GM10248 (cell line): ENCODE measurements around the gene RNF212B.
A peak's percentile ranks its signal among the peaks of the same experiment; 100 is the strongest.

ENCODE experiments used
- CTCF ChIA-PET: fragments of 300-600 bp; sonication (Branson Sonifier 250); formaldehyde crosslinking; extraction: SDS; loops from one replicate; lab custom pipeline; 2021; ENCODE audit warnings: antibody characterized with exemption; lab: Yijun Ruan, JAX
- POLR2A ChIA-PET: fragments of 350-650 bp; sonication (Branson Sonifier 250); formaldehyde crosslinking; extraction: SDS; loops from one replicate; lab custom pipeline; 2020; ENCODE audit warnings: antibody characterized with exemption; lab: Yijun Ruan, JAX
- DNase-seq: peaks from one replicate; pipeline ENCODE4 v3.0.0; 2012; ENCODE audit errors: extremely low spot score
- TF ChIP-seq, protein P1 (sequence below): IDR thresholded peaks from 2 replicates; pipeline ENCODE4 v1.5.1; 2012; ENCODE audit warnings: mild to moderate bottlenecking, low read depth; ENCODE audit errors: extremely low read depth, missing control alignments, control extremely low read depth

Gene RNF212B

DNA sequence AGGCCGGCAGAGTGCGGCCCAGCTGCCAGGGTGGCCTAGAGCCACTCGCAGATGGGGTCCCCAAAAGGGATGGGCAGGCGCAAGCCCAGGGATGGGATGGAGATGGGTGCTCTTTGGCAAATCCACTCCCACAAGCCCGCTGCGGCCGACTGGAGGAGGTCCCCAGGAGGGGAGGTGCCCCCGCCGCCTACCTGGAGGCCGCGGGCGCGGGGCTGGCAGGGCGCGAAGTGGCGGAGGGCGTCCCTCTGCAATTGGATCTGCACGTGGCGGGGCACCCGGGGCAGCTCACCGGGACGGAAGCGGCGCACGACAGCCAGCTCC is 64.2 kb downstream of the RNF212B start:
- DNase-seq: no peak
- POLR2A ChIA-PET: interaction anchor here (0.6 to 3.1 kb wide), 6 partner anchors 16 to 181 kb away, joined by 3 to 26 read pairs (median 4); partner anchors contain the start of genes HOMEZ and PABPN1
- TF ChIP-seq, protein P1, sequence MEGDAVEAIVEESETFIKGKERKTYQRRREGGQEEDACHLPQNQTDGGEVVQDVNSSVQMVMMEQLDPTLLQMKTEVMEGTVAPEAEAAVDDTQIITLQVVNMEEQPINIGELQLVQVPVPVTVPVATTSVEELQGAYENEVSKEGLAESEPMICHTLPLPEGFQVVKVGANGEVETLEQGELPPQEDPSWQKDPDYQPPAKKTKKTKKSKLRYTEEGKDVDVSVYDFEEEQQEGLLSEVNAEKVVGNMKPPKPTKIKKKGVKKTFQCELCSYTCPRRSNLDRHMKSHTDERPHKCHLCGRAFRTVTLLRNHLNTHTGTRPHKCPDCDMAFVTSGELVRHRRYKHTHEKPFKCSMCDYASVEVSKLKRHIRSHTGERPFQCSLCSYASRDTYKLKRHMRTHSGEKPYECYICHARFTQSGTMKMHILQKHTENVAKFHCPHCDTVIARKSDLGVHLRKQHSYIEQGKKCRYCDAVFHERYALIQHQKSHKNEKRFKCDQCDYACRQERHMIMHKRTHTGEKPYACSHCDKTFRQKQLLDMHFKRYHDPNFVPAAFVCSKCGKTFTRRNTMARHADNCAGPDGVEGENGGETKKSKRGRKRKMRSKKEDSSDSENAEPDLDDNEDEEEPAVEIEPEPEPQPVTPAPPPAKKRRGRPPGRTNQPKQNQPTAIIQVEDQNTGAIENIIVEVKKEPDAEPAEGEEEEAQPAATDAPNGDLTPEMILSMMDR: no peak
- CTCF ChIA-PET: interaction anchor here (1.1 to 16.2 kb wide), 19 partner anchors 9 to 240 kb away, joined by 3 to 136 read pairs (median 7); partner anchors contain the start of genes CEBPE, HOMEZ and PABPN1

DNA sequence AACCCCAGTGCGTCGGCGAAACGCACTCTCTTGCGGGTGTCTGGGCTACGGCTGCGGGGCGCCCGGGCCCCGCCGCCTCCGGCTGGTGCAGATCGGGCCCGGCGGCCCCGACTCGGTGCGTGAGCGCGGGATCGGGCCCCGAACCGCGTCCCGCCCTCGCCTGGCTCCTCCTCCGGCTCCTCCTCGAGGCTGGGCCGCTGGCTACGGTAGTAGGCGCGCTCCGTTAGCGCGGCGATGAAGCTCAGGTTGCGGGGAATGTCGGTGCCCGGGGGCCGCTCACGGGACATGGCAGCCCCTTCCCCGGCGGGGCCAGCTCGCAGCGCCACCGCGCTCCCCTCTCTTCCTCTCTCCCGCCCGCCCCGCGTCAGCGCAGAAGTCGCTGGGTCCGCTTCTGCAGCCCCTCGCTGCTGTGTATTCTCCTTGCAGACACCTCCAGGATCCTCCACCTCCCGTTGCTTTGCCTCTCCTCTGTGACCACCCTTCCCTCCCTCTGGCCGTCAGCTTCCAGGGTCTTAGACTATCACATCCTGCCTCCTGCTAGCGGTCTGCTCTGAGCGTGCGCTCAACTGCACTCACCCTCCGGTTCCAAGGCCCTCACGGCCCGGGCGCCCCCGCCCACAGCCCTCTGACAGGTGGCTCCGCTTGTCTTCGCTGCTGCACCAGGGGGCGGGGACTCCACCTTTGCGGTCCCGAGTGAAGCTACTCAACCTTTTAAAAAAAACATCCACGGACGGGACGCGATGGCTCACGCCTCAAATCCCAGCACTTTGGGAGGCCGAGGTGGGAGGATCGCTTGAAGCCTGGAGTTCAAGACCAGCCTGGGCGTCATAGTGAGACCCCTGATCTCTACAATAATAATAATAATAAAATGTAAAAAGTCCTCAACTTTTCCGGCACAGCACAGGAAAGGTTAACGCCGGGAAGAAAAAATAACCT is 64.8 kb downstream of the RNF212B start, which contains the start of gene PPP1R3E:
Gene PPP1R3E, minus strand, starts transcription at position 570 of the 936 bp plus-strand sequence. Its CDS starts 283 bp downstream, at position 287.
- peak; percentile 76 for DNase-seq
- TF ChIP-seq, protein P1: no peak
- ChIA-PET CTCF (interaction anchor here (1.2 to 16.2 kb wide), 18 partner anchors 8 to 234 kb away, joined by 3 to 136 read pairs (median 7); partner anchors contain the start of genes CEBPE, HOMEZ and PABPN1), POLR2A (interaction anchor here (0.6 to 3.1 kb wide), 5 partner anchors 16 to 182 kb away, joined by 3 to 26 read pairs (median 3); partner anchors contain the start of genes HOMEZ and PABPN1)

DNA sequence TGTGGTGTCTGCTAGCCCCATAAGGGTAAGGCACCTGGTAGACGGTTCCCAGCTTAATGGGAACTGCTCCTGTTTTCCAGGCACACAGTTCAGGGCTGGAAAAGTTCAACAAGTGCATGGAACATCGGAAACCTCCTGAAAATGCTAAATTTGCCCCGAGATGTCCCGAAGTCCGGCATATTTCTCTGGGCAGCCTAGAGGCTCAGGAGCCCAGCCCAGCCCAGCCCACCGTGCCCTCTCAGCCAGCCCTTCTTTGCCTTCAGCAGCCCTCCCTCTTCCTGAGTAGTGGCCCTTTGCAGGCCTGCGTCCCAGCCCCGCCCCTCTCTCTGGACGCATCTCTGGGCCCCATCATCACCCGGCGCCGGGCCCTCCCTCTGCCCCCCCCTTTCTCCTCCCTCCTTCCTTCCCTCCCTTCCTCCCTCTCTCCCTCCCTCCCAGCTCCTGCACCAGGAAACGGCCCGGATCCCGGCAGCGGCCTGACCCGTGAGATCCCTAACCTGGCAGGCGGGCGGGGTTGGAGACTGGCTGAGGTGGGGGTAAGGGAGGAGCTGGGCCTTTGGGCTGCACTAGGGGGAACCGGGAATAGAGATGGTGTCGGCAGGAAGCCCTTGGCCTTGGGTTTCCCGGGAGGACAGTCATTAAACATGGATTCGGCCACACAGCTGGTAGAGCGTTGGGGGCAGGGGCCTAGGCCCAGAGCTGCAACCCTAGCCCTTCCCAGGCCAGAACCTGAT is 68.8 kb downstream of the RNF212B start, which contains the start of gene BCL2L2:
Gene BCL2L2, plus strand, starts transcription at position 422 of the 734 bp plus-strand sequence. CDS start 935 bp downstream, outside the sequence.
- TF ChIP-seq, protein P1: no peak
- ChIA-PET POLR2A (interaction anchor here (0.6 to 1.6 kb wide), 2 partner anchors 14 to 1835 kb away, joined by 3 to 8 read pairs; partner anchors contain the start of gene PABPN1), CTCF (interaction anchor here (0.7 to 16.2 kb wide), 6 partner anchors 11 to 21 kb away, joined by 3 to 136 read pairs (median 8); partner anchors contain the start of genes HOMEZ and PABPN1)
- DNase-seq: peak; percentile 84

DNA sequence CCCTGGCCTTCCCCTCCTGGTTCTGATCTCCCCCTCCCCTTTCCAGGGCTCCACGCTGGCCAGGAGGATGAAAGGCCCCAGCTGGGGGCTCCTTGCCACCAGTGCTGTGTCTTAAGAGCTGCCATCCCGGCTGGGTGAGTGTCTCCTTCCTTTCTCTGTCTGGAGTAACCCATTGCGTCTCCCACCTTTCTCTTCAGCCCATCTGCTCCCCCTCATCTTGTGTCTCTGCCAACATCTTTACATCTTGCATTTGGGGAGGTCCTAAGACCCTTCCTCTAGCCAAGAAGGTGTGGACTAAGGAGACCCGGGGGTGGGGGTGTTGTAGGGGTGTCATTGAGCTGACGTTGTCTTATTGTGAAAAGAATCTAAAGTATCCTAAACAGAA is 69.4 kb downstream of the RNF212B start:
- no peak for DNase-seq
- POLR2A ChIA-PET: interaction anchor here (0.6 to 1.6 kb wide), 2 partner anchors 14 to 1836 kb away, joined by 3 to 8 read pairs; partner anchors contain the start of gene PABPN1
- TF ChIP-seq, protein P1: no peak
- CTCF ChIA-PET: interaction anchor here (0.7 to 16.2 kb wide), 4 partner anchors 12 to 21 kb away, joined by 3 to 136 read pairs (median 14); partner anchors contain the start of genes HOMEZ and PABPN1

DNA sequence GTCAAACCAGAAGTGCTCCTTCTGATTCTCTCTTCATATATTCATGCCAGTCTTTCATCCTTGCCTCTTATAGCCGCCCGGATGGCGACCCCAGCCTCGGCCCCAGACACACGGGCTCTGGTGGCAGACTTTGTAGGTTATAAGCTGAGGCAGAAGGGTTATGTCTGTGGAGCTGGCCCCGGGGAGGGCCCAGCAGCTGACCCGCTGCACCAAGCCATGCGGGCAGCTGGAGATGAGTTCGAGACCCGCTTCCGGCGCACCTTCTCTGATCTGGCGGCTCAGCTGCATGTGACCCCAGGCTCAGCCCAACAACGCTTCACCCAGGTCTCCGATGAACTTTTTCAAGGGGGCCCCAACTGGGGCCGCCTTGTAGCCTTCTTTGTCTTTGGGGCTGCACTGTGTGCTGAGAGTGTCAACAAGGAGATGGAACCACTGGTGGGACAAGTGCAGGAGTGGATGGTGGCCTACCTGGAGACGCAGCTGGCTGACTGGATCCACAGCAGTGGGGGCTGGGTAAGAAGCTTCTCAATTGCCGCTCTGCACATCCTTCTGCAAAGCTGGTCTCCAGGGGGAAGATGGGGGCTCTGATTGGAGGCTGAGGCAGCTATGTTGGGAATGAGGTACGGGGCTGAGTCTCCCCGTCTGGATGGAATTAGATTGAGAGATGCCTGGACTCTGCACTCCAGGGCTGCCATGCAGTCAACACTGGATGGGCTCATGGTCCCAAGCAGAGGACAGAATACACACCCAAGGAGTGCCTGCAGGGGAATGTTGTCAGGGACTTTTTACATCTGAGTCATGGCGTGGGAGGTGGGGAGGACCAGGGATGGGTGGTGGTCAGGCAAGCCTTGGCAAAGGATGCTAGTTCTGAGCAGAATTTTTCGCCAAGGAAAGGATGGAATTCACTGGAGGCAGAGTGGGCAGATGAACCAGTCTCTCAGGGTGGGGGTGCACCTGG is 70.2 kb downstream of the RNF212B start:
- POLR2A ChIA-PET: interaction anchor here (0.7 kb wide), 1 partner anchor 21 kb away, joined by 3 read pairs; no protein-coding TSS in a partner anchor

More for the DNA sequence above, 70.2 kb downstream of the RNF212B start:
- TF ChIP-seq, protein P1: no peak
- CTCF ChIA-PET: interaction anchor here (0.7 to 16.2 kb wide), 4 partner anchors 12 to 22 kb away, joined by 3 to 136 read pairs (median 14); partner anchors contain the start of genes HOMEZ and PABPN1
- DNase-seq: no peak
